GM10248 (cell line): Measurements from ENCODE around the gene ATG4B.
A peak's percentile ranks its signal among the peaks of the same experiment; 100 is the strongest.

Source experiments
- CTCF ChIA-PET: fragments of 300-600 bp; sonication (Branson Sonifier 250); formaldehyde crosslinking; extraction: SDS; loops from one replicate; lab custom pipeline; 2021; ENCODE audit warnings: antibody characterized with exemption; lab: Yijun Ruan, JAX
- POLR2A ChIA-PET: fragments of 350-650 bp; sonication (Branson Sonifier 250); formaldehyde crosslinking; extraction: SDS; loops from one replicate; lab custom pipeline; 2020; ENCODE audit warnings: antibody characterized with exemption; lab: Yijun Ruan, JAX
- DNase-seq: peaks from one replicate; pipeline ENCODE4 v3.0.0; 2012; ENCODE audit errors: extremely low spot score
- TF ChIP-seq, protein P1 (sequence below): IDR thresholded peaks from 2 replicates; pipeline ENCODE4 v1.5.1; 2012; ENCODE audit warnings: mild to moderate bottlenecking, low read depth; ENCODE audit errors: extremely low read depth, missing control alignments, control extremely low read depth

ATG4B gene

DNA sequence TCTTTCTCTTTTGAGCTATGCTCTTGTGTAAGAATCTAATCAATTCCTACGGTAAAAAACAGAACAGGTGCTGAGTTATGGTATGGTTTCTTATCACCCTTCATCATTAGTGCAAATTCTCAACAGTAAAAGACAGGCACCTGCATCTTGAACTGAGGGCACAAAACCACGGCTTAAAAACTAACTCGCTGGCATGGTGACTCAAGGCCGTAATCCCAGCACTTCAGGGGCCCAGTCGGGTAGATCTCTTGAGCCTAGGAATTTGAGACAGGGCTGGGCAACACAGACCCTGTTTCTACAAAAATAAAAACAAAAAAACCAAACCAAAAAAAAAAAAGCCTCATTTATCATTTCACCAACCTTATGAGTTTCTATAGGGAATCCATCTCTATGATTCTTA lies 33.8 kb upstream of the ATG4B start:
- ChIA-PET CTCF (interaction anchor here (1.4 kb wide), 1 partner anchor 10 kb away, joined by 3 read pairs; no protein-coding TSS in a partner anchor), POLR2A (no interaction called here)
- DNase-seq, result no peak
- TF ChIP-seq, protein P1, sequence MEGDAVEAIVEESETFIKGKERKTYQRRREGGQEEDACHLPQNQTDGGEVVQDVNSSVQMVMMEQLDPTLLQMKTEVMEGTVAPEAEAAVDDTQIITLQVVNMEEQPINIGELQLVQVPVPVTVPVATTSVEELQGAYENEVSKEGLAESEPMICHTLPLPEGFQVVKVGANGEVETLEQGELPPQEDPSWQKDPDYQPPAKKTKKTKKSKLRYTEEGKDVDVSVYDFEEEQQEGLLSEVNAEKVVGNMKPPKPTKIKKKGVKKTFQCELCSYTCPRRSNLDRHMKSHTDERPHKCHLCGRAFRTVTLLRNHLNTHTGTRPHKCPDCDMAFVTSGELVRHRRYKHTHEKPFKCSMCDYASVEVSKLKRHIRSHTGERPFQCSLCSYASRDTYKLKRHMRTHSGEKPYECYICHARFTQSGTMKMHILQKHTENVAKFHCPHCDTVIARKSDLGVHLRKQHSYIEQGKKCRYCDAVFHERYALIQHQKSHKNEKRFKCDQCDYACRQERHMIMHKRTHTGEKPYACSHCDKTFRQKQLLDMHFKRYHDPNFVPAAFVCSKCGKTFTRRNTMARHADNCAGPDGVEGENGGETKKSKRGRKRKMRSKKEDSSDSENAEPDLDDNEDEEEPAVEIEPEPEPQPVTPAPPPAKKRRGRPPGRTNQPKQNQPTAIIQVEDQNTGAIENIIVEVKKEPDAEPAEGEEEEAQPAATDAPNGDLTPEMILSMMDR, result no peak

DNA sequence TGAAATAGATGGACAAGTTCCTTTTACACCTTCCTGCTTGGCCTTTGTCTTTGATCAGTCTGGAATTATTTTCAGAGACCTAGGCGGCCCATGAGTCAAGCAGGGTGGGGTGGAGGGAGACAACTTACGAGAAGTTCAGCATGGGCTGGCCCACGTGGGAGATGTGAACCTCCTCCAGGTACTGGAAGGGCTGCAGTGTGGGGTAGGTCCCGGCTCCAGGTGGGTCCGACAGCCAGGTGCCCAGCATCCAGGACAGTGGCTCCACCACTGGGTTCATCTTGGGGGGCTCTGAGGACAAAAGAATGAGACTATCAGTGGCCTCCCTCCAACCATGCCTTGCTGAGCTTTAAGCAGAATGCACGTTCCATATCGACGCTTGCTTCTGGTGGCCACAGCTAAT lies 31.3 kb upstream of the ATG4B start:
- POLR2A ChIA-PET, result no interaction called here

GRCh38 chr2:241607162-241607885 lies 30.2 kb upstream of the ATG4B start:
- DNase-seq, result no peak
- ChIA-PET CTCF (interaction anchor here (1.3 to 2.6 kb wide), 2 partner anchors 8 to 12 kb away, joined by 4 to 12 read pairs; no protein-coding TSS in a partner anchor), POLR2A (no interaction called here)

More for the DNA sequence above, 31.3 kb upstream of the ATG4B start:
- CTCF ChIA-PET, result interaction anchor here (1.3 to 1.5 kb wide), 2 partner anchors 9 to 14 kb away, joined by 3 to 4 read pairs; no protein-coding TSS in a partner anchor
- no peak for DNase-seq
- TF ChIP-seq, protein P1, result no peak

GRCh38 chr2:241608881-241609280 lies 28.6 kb upstream of the ATG4B start:
- DNase-seq, result no peak
- ChIA-PET POLR2A (no interaction called here), CTCF (interaction anchor here (2.6 kb wide), 1 partner anchor 10 kb away, joined by 12 read pairs; no protein-coding TSS in a partner anchor)
- TF ChIP-seq, protein P1, result no peak

More at GRCh38 chr2:241607162-241607885, 30.2 kb upstream of the ATG4B start:
- TF ChIP-seq, protein P1, result no peak

DNA sequence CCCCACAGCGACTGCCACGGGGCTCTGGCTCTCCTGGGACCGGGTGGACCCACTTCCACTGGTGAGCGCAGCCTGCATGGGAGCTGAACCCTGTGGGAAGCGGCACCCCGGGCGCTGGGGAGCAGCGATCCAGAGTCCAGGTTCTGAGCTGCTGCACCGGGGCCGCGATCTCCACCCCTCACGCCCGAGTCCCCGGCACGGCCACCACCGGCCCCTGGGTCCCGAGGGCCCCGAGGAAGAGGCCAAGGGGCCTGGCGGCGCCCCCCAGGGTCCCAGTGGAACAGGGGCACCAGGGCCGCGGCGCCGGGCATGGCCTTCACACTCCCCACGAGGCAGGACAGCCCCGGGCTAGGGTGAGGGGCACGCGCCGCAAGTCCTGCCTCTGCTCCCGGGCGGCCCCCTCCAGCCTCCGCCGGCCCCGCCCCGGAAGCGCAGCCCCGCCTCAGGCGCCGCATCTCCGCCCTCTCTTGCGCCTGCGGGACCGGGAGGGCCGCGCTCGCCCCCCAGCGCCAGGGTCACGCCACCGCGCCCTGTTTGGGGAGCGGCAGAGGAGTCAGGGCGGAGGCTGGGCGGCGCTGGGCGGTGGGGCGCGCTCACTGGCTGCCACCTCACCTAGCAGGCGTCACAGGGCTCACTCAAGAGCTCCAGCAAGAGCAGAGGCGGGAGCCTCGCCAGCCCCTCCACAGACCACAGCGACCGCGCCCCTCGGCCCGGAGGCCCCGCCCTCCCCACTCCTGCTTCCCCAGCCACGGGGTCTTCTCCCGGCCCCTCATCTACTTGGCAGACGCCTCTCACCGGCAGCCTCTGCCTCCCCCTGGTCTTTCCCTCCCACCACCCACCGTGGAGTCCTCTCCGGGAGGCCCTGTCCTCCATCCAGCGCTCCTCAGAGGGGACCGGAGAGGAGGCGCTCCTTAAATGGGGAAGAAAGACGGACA lies 27.4 kb upstream of the ATG4B start:
- TF ChIP-seq, protein P1, result peak; percentile 91
- ChIA-PET POLR2A (no interaction called here), CTCF (interaction anchor here (0.6 to 2.6 kb wide), 9 partner anchors 10 to 392 kb away, joined by 3 to 12 read pairs (median 3); no protein-coding TSS in a partner anchor)
- DNase-seq, result peak; percentile 95

DNA sequence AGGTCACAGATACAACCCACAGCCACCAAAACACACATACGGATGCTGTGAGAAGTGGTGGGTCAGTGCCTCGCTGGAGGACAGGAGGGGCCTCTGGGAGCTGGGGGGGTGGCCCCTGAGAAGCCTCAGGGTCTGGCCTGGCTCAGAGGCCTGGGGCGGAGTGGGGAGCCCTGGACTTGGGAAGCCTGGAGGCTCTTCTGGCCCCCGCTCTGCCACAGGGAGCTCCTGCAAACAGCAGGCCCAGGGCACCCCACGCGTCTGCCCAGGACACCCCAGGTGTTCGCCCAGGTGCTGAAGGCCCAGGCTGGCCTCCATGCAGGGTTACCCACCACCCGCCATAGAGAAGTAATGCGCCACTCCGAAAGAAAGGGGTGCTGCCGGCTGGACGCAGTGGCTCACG lies 26.4 kb upstream of the ATG4B start:
- no peak for DNase-seq
- ChIA-PET CTCF (interaction anchor here (0.9 to 1.3 kb wide), 4 partner anchors 20 to 392 kb away, joined by 3 to 4 read pairs (median 4); no protein-coding TSS in a partner anchor), POLR2A (no interaction called here)
- TF ChIP-seq, protein P1, result no peak
